Retinal pigment epithelial cell (primary cell): ENCODE data around the gene UBE2E1.

Experiments used
- DNase-seq: peaks from one replicate; pipeline ENCODE4 v3.0.0-alpha.2; 2010; ENCODE audit warnings: low read depth
- H3K4me3 ChIP-seq: 2 replicates; pipeline ENCODE4 v1.5.1; 2011; ENCODE audit warnings: mild to moderate bottlenecking, low read length, control low read depth, moderate library complexity
- CTCF ChIP-seq: conservative IDR thresholded peaks from 2 replicates; pipeline ENCODE4 v1.5.1; 2011; ENCODE audit warnings: low read depth, low read length, control low read depth, inconsistent platforms

UBE2E1 gene

GRCh38 chr3:23889386-23889785 is 83.6 kb downstream of the UBE2E1 start:
- no peak for DNase-seq
- no peak for TF ChIP-seq CTCF
- H3K4me3 ChIP-seq, result no peak overlapping the region

GRCh38 chr3:23889950-23890349 is 84.2 kb downstream of the UBE2E1 start:
- H3K4me3 ChIP-seq, result no peak overlapping the region
- DNase-seq, result no peak
- no peak for TF ChIP-seq CTCF

- H3K4me3 ChIP-seq, result no peak overlapping the region
- no peak for TF ChIP-seq CTCF
Measured at GRCh38 chr3:23894254-23895061, 88.7 kb downstream of the UBE2E1 start.

GRCh38 chr3:23895181-23895580 is 89.4 kb downstream of the UBE2E1 start:
- no peak overlapping the region for H3K4me3 ChIP-seq
- TF ChIP-seq CTCF, result no peak
- DNase-seq, result no peak

More at GRCh38 chr3:23894254-23895061, 88.7 kb downstream of the UBE2E1 start:
- DNase-seq, result no peak

GRCh38 chr3:23900744-23901143 is 95.0 kb downstream of the UBE2E1 start:
- TF ChIP-seq CTCF, result no peak
- no peak for DNase-seq
- H3K4me3 ChIP-seq, result no peak overlapping the region

- no peak overlapping the region for H3K4me3 ChIP-seq
- DNase-seq, result no peak
- TF ChIP-seq CTCF, result no peak
Measured at GRCh38 chr3:23904545-23904944, 98.8 kb downstream of the UBE2E1 start.

GRCh38 chr3:23909341-23909740 is 103.6 kb downstream of the UBE2E1 start:
- H3K4me3 ChIP-seq, result no peak overlapping the region
- DNase-seq, result no peak
- no peak for TF ChIP-seq CTCF
